NCI-H69 (cell line): ENCODE results near the gene VTI1A.
"Not testable (repeated sequence)": the region's sequence is repeated elsewhere in the genome, so short reads cannot be mapped to it uniquely, and the experiment has no call there.

Experiments used
- DNase-seq: peaks from one replicate; lab custom pipeline; 2025; lab: John Stamatoyannopoulos, UW

Gene VTI1A

DNA sequence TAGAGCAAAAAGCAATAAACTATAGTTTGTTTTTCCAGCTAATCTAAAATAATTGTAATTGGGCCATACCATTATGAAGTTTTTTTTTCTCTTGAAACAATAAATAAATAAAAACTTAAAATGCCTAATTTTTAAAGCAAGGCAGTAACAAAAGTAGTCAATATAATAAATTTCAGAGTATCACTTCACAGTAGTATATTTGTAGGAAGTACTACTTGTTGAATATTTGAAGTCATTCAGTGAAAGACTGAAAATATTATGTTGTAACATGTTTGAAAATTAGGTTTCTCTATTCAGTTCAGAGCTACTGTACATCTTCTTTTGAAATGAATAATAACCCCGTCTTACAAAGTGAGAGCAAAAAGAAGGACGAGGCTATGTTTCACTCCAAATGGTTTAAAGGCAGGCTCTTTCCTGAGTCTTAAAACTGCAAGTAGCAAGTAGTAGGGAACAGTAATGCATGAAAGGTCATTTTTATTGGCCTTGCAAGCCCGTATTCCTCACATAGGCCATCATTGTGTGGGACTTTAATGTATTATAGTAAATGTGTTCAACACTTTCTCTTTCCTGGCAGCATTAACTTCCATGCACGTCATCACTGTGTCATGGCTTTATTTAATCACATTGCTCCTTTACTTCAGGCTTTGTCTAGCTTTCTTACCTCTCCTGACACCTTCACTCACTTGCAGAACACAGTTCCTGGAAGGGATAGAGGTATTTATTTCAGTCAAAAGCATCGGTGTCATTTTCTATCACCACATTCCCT, 141.4 kb downstream of the VTI1A start:
- no peak for DNase-seq

DNA sequence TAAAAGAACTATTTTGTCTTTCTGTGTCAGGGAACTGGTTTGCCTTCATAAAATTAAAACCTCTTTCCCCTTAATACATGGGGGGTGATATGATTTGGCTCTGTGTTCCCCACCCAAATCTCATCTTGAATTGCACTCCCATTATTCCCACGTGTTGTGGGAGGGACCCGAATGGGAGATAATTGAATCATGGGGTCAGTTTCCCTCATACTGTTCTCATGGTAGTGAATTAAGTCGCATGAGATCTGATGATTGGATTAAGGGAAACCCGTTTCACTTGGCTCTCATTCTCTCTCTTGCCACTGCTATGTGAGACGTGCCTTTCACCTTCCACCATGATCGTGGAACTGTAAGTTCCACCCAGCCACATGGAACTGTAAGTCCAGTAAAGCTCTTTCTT, 142.1 kb downstream of the VTI1A start:
- no peak for DNase-seq

- DNase-seq: not testable (repeated sequence)
Measured at GRCh38 chr10:112590786-112591185, 143.8 kb downstream of the VTI1A start.

DNA sequence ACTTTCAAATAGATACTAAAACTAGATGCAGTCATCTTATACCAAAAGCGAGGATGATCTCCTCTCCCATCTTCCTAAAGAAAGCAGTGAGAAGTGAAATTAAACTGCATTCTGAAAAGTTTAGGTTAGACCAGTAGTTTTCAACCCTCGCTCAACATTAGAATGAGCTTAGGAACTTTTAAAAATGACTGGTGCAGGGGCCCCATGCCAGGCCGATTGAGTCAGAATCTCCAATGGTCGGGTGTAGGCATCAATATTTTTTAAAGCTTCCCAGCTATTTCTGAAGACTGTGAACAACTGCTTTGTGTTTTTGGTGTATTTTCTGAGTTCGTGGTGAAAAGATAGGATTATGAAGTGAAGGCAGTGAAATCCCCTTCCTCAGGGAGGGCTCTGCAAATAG, 146.0 kb downstream of the VTI1A start:
- no peak for DNase-seq

GRCh38 chr10:112601214-112602090, 154.4 kb downstream of the VTI1A start:
- DNase-seq: no peak

GRCh38 chr10:112603062-112603461, 156.0 kb downstream of the VTI1A start:
- DNase-seq: no peak

DNA sequence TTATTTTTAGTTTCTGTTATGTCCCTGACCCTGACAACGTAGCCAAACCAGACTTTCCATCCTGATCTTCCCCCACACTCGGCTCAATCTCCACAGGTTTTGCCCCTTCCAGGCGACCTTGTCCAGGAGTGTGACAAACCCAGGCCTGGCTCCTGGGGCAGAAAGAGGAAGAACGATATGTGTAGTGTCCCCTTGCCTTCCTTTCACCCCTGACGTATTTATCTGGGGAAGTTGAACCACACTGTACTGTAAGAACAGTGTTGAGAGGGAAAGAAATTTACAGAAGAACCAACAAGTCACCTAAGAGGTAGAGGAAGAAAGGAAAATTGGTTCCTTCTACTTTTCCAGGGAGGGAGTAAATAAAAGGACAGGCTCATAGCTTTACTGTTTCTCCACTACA, 158.0 kb downstream of the VTI1A start:
- DNase-seq: no peak

- DNase-seq: no peak
Measured at GRCh38 chr10:112607506-112607905, 160.5 kb downstream of the VTI1A start.

- DNase-seq: no peak
Measured at GRCh38 chr10:112613620-112614019, 166.6 kb downstream of the VTI1A start.

DNA sequence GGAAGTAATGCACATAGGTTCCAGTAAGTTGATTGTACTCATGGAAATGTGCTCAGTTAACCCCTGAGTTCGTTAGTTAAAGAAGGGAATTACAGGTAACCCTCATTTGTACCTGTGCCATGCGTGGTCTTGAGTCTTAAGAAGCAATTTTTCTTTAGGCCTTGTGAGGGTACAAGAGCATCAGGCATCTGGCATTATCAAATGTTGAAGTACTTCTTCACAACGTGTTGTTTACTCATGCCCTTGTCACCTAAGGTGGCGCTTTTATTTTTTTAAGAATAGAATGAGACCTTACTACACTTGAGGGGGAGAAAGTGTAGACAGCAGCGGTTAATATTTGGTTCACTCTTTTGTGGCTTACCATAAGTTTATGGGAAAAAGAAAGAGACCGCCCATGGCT, 167.1 kb downstream of the VTI1A start:
- no peak for DNase-seq

- no peak for DNase-seq
Measured at GRCh38 chr10:112614586-112614985, 167.6 kb downstream of the VTI1A start.

- DNase-seq: no peak
Measured at GRCh38 chr10:112615269-112615668, 168.3 kb downstream of the VTI1A start.

GRCh38 chr10:112616647-112617046, 169.6 kb downstream of the VTI1A start:
- DNase-seq: no peak

DNA sequence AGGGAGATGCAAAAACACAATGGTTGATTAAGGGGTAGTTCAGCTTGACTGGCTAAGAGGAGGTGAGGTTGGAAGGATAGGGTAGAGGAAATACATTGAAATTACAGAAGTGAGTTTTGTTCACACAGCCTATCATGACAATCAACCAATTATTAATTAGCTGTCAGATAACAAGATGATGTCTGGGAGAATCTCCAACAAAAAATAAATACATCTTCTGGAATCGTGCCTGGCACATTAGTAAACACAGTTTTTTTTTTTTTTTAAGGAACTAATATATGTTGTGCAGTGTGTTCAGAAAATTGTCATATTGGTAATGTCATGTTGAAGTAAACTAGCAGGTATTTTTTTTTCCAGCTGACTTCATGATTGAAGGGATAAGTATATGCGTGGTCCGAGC, 171.8 kb downstream of the VTI1A start:
- no peak for DNase-seq

DNA sequence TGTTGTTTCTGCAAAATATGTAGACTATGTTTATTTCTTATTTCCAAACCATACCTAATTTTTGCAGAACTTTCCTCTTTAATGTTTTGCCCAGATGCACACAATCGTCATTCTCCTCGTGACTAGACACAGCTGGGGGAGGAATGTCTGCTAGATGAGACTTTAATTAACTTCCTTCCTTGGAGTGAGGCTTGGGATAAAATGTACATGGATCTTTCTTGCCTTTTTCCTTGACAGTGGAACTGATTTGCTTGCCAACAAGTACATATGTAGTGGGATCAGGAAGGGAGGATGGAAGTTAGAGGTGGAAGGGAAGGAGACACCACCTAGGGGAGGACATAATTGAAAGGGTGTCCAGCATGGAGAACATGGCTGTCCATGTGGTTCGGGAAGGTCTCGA, 172.5 kb downstream of the VTI1A start:
- DNase-seq: no peak

DNA sequence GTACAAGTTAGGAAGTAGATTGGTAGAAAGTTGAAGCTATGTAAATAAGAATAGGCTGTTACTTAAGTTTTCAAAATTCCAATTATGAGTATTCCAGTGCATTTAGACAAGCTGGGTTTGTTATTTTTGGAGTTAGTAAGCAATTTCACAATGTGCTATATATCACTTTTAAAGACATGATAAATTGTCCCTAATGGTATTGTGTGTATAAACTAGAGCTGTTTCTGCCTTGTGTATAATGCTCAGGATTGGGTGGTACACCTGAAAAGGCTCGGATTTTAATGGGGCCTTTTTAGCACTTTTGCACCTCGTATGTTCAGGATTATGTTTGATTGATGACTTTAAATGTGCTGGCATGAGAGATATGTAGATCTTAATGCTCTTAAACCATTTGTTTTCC, 175.8 kb downstream of the VTI1A start:
- DNase-seq: no peak

GRCh38 chr10:112624546-112625048, 177.6 kb downstream of the VTI1A start:
- DNase-seq: no peak

DNA sequence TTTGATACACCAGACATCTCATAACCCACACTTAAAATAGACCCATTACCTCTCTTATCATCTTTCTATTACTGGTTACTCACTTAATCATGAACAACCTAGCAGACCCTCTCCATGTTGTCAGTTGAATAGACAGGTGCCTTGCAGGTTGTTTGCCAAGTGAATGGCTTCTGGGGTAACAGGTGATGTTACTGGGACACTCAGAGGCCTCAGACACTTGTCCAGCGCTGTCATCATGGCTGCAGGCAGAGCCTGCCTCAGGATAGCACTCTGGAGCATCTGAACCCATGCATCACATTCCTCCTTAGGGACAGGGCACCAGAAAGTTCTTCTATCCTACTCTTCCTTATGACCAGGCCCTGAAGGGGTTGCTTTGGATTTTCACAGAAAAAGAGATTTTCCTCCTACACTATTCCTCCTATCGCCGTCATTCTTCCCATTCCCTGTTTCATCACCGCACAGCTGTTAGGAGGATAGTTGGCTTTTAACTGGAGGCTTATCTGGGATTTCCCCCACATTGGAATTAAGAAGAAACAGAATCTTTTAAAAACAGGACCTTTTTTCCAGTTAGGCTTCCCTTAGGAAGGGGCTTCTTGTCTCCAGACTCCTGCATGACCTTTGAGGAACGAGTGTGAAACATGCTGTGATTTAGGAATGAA, 182.1 kb downstream of the VTI1A start:
- DNase-seq: no peak

GRCh38 chr10:112631501-112632400, 184.7 kb downstream of the VTI1A start:
- DNase-seq: no peak

DNA sequence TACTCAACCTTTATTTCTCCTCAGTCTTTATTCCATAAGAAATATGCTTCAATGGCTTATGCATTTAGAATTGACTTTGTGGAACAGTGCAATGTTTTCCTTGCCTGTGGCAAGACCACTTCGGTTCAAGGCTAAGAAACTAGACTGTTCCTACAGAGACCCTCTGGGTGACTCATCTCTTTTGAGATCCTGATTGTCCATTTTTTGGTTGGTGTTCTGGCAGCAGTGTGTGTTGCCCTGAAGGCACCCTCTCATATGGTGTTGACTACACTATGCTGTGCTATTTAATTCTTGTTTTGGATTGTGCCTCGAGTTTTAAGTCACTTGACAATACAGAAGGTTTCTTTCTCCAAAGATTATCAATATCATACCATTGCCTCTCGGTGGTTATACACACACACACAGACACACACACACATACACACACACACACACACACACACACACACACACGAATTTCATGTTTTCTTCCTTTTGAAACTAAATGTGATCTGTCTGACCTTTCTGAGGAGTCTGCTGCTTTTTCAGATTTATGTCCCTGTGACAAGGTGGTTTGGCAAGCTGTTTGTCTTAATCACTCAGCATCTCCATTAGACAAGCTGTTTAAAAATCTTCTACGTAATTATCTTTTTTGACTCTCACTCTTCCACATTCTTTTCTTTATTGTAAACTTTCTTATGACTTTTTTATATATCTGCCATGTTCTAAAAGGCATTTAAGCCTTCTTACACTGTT, 187.2 kb downstream of the VTI1A start:
- DNase-seq: peak; percentile 1

DNA sequence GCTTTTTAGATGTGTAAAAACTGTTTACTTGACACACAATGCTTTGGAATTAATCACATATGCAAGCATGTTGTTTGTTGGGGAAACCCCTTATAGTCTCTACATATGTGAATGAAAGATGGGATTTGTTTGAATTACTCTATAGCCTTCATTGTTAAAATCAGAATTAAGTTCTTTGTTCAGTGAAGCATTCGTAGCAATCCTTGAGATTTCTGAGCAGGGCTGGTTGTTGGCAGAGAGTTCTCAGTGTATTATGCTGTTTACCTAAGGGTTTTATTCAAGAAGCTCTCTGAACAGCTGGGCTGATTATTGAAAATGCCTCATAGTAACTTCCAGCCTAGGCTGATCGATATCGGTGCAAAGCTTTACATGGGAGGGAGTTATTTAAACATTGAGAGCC, 190.9 kb downstream of the VTI1A start:
- no peak for DNase-seq
